ENCODE measurements around the gene MYH7B. TPM values are rescaled to one million over a fixed set of nuclear protein-coding genes. Genes with fewer than 3 reads are reported as not detected.

The MYH7B gene
- total RNA-seq, 1 experiment from 2014 or later: 0.98 TPM

- TF ChIP-seq ZNF532 (CRISPR knock-in tag; IDR thresholded peaks at IDR 0.05; ENCODE audit: borderline replicate concordance): no peak
- no peak for TF ChIP-seq HMGXB4 (CRISPR knock-in tag; IDR thresholded peaks at IDR 0.05)
- TF ChIP-seq ZNF232 (CRISPR knock-in tag; IDR thresholded peaks at IDR 0.05): no peak
- TF ChIP-seq IRF1 (CRISPR knock-in tag; IDR thresholded peaks at IDR 0.05): no peak
- no peak for TF ChIP-seq ESRRA (CRISPR knock-in tag; IDR thresholded peaks at IDR 0.05; ENCODE audit: borderline replicate concordance)
- no peak for TF ChIP-seq CTCF (IDR thresholded peaks at IDR 0.05)
- TF ChIP-seq NR2C2 (CRISPR knock-in tag; IDR thresholded peaks at IDR 0.05): no peak
- no peak for TF ChIP-seq PRRX2 (CRISPR knock-in tag; IDR thresholded peaks at IDR 0.05)
- TF ChIP-seq TP53 (CRISPR knock-in tag; IDR thresholded peaks at IDR 0.05): no peak
- no peak for TF ChIP-seq CREM (CRISPR knock-in tag; IDR thresholded peaks at IDR 0.05)
These were observed 45.4 kb downstream of the MYH7B start (continued) for GRCh38 chr20:35000922-35001595.

GRCh38 chr20:35001596-35002362 is 46.1 kb downstream of the MYH7B start:
- POLR2A ChIA-PET: no interaction called here
- Mint-ChIP-seq H3K4me1 (peaks cover 6% of the 10 kb centered on the region), H3K27me3 (ENCODE audit: low read depth) (no peaks in the 10 kb centered on the region), H3K27ac (no peak overlapping the region), H3K4me3 (no peak overlapping the region), H3K9me3 (no peaks in the 10 kb centered on the region), H3K36me3 (peaks cover 41% of the 10 kb centered on the region)
- CTCF ChIA-PET: interaction anchor here (0.8 to 7.3 kb wide), 6 partner anchors 13 to 224 kb away, joined by 3 to 152 read pairs (median 6); partner anchors contain the start of genes ACSS2, GGT7, GSS and MYH7B
- DNase-seq (ENCODE audit: low spot score) (peak; percentile 66), ATAC-seq (no peak; the same call in 1 of the 2 replicates)
- TF ChIP-seq IRF1 (CRISPR knock-in tag; IDR thresholded peaks at IDR 0.05): no peak
- no peak for TF ChIP-seq RELA (CRISPR knock-in tag; IDR thresholded peaks at IDR 0.05; ENCODE audit: borderline replicate concordance)
- TF ChIP-seq ZNF423 (CRISPR knock-in tag; IDR thresholded peaks at IDR 0.05): no peak
- TF ChIP-seq TCF7 (CRISPR knock-in tag; IDR thresholded peaks at IDR 0.05; ENCODE audit: low read depth): no peak
- TF ChIP-seq HMGA2 (CRISPR knock-in tag; IDR thresholded peaks at IDR 0.05): no peak
- no peak for TF ChIP-seq ZNF416 (CRISPR knock-in tag; IDR thresholded peaks at IDR 0.05)
- TF ChIP-seq ZNF263 (CRISPR knock-in tag; IDR thresholded peaks at IDR 0.05; ENCODE audit: low read depth): no peak
- TF ChIP-seq ZNF281 (CRISPR knock-in tag; IDR thresholded peaks at IDR 0.05): no peak
- TF ChIP-seq MLX (CRISPR knock-in tag; IDR thresholded peaks at IDR 0.05): no peak

All from WTC11 (cell line).